GM19025 (cell line): ENCODE data around the gene SHISAL2A.
"Not testable (repeated sequence)": the region's sequence is repeated elsewhere in the genome, so short reads cannot be mapped to it uniquely, and the experiment has no call there.

Experiments used
- ATAC-seq: cut with Tn5 transposase; IDR thresholded peaks from one replicate; pipeline ENCODE4 v1.9.1; 2021; ENCODE audit warnings: mild to moderate bottlenecking, low read depth, moderate library complexity; ENCODE audit not compliant: unreplicated experiment

SHISAL2A gene

GRCh38 chr1:52680353-52680752, 47.4 kb downstream of the SHISAL2A start:
- ATAC-seq: no peak

- ATAC-seq: no peak
Observed at GRCh38 chr1:52681136-52681535, 48.2 kb downstream of the SHISAL2A start.

GRCh38 chr1:52683367-52683940, 50.5 kb downstream of the SHISAL2A start:
- ATAC-seq: no peak

- ATAC-seq: no peak
Observed at GRCh38 chr1:52684545-52684944, 51.6 kb downstream of the SHISAL2A start.

GRCh38 chr1:52686261-52686751, 53.3 kb downstream of the SHISAL2A start:
- ATAC-seq: peak; percentile 64

GRCh38 chr1:52686830-52687229, 53.9 kb downstream of the SHISAL2A start:
- no peak for ATAC-seq

GRCh38 chr1:52691821-52692220, 58.9 kb downstream of the SHISAL2A start:
- ATAC-seq: no peak

- no peak for ATAC-seq
Observed at GRCh38 chr1:52692697-52693096, 59.7 kb downstream of the SHISAL2A start.

GRCh38 chr1:52693351-52693750, 60.4 kb downstream of the SHISAL2A start:
- ATAC-seq: not testable (repeated sequence)

GRCh38 chr1:52693843-52694242, 60.9 kb downstream of the SHISAL2A start:
- no peak for ATAC-seq

- no peak for ATAC-seq
Observed at GRCh38 chr1:52695627-52696026, 62.7 kb downstream of the SHISAL2A start.

GRCh38 chr1:52697795-52698674, 65.1 kb downstream of the SHISAL2A start, which contains the start of gene COA7:
TSS of gene COA7 (minus strand) at chr1:52698347. CDS start at chr1:52698326, 21 bp downstream.
- peak; percentile 48 for ATAC-seq

GRCh38 chr1:52702886-52703787, 70.2 kb downstream of the SHISAL2A start:
- peak; percentile 86 for ATAC-seq

- ATAC-seq: no peak
Observed at GRCh38 chr1:52706136-52706670, 73.2 kb downstream of the SHISAL2A start.
